Esophagus squamous epithelium (tissue), 5 donors: ENCODE measurements around the gene CARHSP1. TPM values are rescaled to one million over a fixed set of nuclear protein-coding genes. Genes with fewer than 3 reads are reported as not detected.

Experiments used
- DNase-seq: peaks from one replicate; lab custom pipeline; 2025; lab: John Stamatoyannopoulos, UW
- H3K27ac ChIP-seq, 4 donors: fragments of 200-600 bp; sonication (generic); one replicate each; pipeline ENCODE4 v1.5.1; 2016 to 2019; ENCODE audit warnings: mild to moderate bottlenecking in 1 of 4
- H3K27me3 ChIP-seq, 4 donors: fragments of 200-600 bp; sonication (generic); 1 replicate in 3 of 4; 2 replicates in 1 of 4; pipeline versions ENCODE4 v1.5.1 to v1.6.0; 2017 to 2021; ENCODE audit warnings: antibody characterized with exemption in 1 of 4
- H3K36me3 ChIP-seq, 3 donors: fragments of 200-600 bp; sonication (generic); one replicate each; pipeline ENCODE4 v1.5.1; 2016 to 2019
- H3K4me1 ChIP-seq, 3 donors: fragments of 200-600 bp; sonication (generic); one replicate each; pipeline ENCODE4 v1.5.1; 2017 to 2019
- H3K4me3 ChIP-seq, 4 donors: fragments of 200-600 bp; sonication (generic); 1 replicate in 3 of 4; 2 replicates in 1 of 4; pipeline ENCODE4 v1.5.1; 2016 to 2019; ENCODE audit warnings: mild to moderate bottlenecking in 2 of 4, moderate library complexity in 1 of 4
- H3K9me3 ChIP-seq, 3 donors: fragments of 200-600 bp; sonication (generic); one replicate each; pipeline ENCODE4 v1.5.1; 2016 to 2019
- POLR2A ChIP-seq, 4 donors: fragments of 450-650 bp; IDR thresholded peaks; one replicate each; pipeline ENCODE4 v1.6.1; 2017; ENCODE audit warnings: antibody characterized with exemption in 4 of 4, mild to moderate bottlenecking in 4 of 4, moderate library complexity in 3 of 4
- WGBS, 2 donors: methylation state at CpG; one replicate each; pipeline ENCODE4 v1.1.5; 2018; 5-methylcytosine and 5-hydroxymethylcytosine counted together
- intact Hi-C: fragments of 100-400 bp; cut with DNase I; formaldehyde crosslinking; loops from one replicate; pipeline ENCODE4 v1.15.0; 2022
- total RNA-seq, 4 donors: library from RNA; depleted of rRNA; stranded (reverse); fragments of >200 nt; gene quantifications; one replicate each; pipeline ENCODE4 v1.1.0, GENCODE V29; 2016
- TF ChIP-seq, protein P1 (sequence below), 6 experiments: fragments of 450-650 bp in 4 of 6; fragments of 200-600 bp in 2 of 6; sonication (generic) in 2 of 6; IDR thresholded peaks; one replicate each; pipeline ENCODE4 v1.5.1; 2016 to 2019; ENCODE audit warnings: antibody characterized with exemption in 6 of 6, mild to moderate bottlenecking in 4 of 6, moderate library complexity in 4 of 6
- donor health status: DM: yes; HTN: yes; CAD: no.

The CARHSP1 gene
- total RNA-seq, 4 donors from 2014 or later: 84.5 to 244 (median 159) TPM

DNA sequence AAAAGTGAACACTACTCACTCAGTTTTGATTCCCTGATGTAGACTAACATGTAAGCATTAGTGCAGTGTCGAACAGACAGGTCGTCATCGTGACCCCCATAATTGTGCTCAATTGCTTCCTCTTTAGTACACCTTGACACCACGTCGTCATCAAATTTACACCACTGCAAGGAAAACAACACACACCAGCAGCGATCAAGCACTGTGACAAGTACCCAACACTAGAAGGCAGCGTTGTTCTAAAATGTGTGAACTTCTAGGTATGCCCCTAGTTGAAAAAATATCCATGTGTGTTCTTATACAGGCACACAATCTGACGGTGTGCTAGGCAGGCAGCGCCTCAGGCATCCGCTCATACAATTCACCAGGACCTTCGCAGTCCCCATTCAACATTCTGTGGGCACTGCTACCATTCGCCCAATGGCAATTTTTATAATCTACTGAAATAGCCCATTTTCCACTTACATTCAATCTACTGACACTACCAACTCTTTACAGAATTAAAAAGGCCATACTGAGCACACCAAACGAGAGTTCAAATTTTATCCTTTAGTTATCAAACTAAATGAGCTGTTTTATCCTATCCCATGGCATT lies 36.5 kb upstream of the CARHSP1 start:
- intact Hi-C loops: no loop called here
- Histone ChIP-seq H3K4me1 (peaks cover 0 to 17% (median 0%) of the 10 kb centered on the region in 3 donors), H3K9me3 (no peaks in the 10 kb centered on the region), H3K27me3 (no peaks in the 10 kb centered on the region), H3K27ac (no peak overlapping the region), H3K36me3 (peaks cover 37 to 100% (median 68%) of the 10 kb centered on the region in 3 donors), H3K4me3 (no peak overlapping the region)
- no peak for DNase-seq
- 73 to 77% methylated on average over 13 of the region's 13 CpGs for WGBS, 2 donors
- no peak for TF ChIP-seq POLR2A (IDR thresholded peaks at IDR 0.05)
- TF ChIP-seq, protein P1, sequence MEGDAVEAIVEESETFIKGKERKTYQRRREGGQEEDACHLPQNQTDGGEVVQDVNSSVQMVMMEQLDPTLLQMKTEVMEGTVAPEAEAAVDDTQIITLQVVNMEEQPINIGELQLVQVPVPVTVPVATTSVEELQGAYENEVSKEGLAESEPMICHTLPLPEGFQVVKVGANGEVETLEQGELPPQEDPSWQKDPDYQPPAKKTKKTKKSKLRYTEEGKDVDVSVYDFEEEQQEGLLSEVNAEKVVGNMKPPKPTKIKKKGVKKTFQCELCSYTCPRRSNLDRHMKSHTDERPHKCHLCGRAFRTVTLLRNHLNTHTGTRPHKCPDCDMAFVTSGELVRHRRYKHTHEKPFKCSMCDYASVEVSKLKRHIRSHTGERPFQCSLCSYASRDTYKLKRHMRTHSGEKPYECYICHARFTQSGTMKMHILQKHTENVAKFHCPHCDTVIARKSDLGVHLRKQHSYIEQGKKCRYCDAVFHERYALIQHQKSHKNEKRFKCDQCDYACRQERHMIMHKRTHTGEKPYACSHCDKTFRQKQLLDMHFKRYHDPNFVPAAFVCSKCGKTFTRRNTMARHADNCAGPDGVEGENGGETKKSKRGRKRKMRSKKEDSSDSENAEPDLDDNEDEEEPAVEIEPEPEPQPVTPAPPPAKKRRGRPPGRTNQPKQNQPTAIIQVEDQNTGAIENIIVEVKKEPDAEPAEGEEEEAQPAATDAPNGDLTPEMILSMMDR (IDR thresholded peaks at IDR 0.05): peak in 3 of 6 experiments; percentile 23 to 51 (median 29)

DNA sequence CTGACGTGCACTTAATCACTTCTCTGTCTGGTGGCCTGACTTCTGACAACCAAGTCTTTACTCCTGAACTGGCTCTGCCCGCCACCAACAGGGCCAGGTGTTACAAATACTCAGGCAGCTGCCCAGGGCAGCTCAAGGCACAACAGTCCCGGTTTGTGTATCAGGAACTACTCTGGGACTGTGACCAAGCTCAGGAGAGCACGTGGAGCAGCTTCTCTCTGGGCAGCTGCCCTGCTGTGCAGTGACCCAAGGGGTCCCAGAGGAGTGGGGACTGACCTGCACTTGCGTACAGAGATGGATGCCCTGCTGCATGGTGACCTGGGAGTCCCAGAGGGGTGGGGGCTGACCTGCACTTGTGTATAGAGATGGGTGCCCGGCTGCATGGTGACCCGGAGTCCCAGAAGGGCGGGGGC lies 35.2 kb upstream of the CARHSP1 start:
- Histone ChIP-seq H3K4me3 (no peak overlapping the region), H3K27ac (no peak overlapping the region), H3K9me3 (no peaks in the 10 kb centered on the region), H3K27me3 (no peaks in the 10 kb centered on the region), H3K4me1 (peaks cover 0 to 9% (median 0%) of the 10 kb centered on the region in 3 donors), H3K36me3 (peaks cover 38 to 100% (median 77%) of the 10 kb centered on the region in 3 donors)
- 84 to 93% methylated on average over 1 to 7 of the region's 8 CpGs for WGBS, 2 donors
- intact Hi-C loops: no loop called here
- no peak for DNase-seq
- TF ChIP-seq POLR2A (IDR thresholded peaks at IDR 0.05): no peak
- TF ChIP-seq, protein P1 (IDR thresholded peaks at IDR 0.05): no peak

DNA sequence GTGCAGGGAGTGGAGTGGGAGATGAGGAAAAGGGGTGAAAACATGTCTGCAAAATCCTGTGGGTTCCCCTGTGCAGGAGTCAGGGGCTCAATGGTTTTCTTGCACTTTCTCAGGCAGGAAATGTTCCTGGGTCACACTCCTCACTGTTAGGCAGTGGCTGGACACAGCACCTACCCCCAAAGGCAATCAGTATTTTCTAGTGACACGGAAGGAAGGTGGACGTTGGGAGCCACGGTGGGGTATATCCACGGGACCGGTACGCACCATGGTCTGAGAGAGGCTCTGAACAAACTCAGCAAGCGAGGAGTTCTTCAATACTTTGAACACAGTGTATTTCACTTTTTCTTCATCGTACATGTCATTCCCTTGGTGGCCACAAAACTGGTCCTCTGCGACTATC lies 34.2 kb upstream of the CARHSP1 start:
- no peaks in the 10 kb centered on the region for H3K27me3 ChIP-seq
- no peak for DNase-seq
- TF ChIP-seq, protein P1 (IDR thresholded peaks at IDR 0.05): no peak
- TF ChIP-seq POLR2A (IDR thresholded peaks at IDR 0.05): no peak
- H3K36me3 ChIP-seq: peaks cover 40 to 100% (median 83%) of the 10 kb centered on the region in 3 donors
- no peaks in the 10 kb centered on the region for H3K9me3 ChIP-seq
- no peak overlapping the region for H3K27ac ChIP-seq
- intact Hi-C loops: no loop called here
- WGBS, 2 donors: 94 to 98% methylated on average over 8 to 9 of the region's 9 CpGs
- no peak overlapping the region for H3K4me3 ChIP-seq
- H3K4me1 ChIP-seq: no peaks in the 10 kb centered on the region

DNA sequence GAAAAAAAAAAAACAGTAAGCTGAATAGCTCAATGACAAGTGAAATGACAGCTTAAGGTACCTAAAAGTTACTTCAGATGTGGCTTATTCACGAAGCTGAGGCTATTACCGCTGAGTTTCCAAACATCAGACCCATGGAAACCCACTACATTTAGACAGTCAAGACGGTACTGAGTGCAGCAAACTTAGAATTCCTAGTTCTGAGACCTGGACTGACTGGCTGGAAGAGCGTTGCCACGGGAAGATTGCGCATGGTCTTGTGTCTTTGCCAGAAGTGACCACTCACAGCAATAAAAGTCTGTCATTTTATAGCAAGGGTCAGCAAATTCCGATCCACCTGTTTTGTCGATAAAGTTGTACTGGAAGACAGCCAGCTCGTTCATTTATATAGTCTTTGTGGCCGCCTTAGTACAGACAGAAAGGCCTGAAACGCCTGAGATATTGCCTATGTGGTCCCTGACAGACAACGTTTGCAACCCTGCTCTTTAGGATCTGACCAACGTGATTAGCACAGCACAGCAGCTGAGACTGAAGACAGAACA lies 32.6 kb upstream of the CARHSP1 start:
- Histone ChIP-seq H3K36me3 (peaks cover 36 to 100% (median 83%) of the 10 kb centered on the region in 3 donors), H3K9me3 (no peaks in the 10 kb centered on the region), H3K27me3 (no peaks in the 10 kb centered on the region), H3K4me3 (no peak overlapping the region), H3K4me1 (no peaks in the 10 kb centered on the region), H3K27ac (no peak overlapping the region)
- 80 to 84% methylated on average over 10 to 13 of the region's 13 CpGs for WGBS, 2 donors
- intact Hi-C loops: no loop called here
- no peak for DNase-seq
- TF ChIP-seq, protein P1 (IDR thresholded peaks at IDR 0.05): no peak
- TF ChIP-seq POLR2A (IDR thresholded peaks at IDR 0.05): no peak

DNA sequence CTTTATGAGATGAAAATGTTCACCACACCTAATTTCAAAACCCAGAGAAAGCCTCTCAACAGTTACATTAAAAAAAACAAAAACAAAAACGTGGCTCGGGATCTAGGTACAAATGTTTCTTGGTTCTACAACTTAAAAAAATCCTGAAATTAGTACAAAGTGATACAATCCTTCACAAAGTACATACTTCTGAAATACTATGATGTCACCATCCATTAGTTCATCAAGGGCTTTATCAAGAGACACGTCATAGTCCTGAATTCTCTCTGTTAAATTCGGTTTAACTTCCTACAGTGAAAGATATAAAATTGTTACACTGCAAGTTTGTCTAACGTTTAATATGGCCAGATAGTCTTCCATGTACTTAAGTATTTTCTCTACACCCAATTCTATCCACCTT lies 31.5 kb upstream of the CARHSP1 start:
- H3K36me3 ChIP-seq: peaks cover 29 to 100% (median 88%) of the 10 kb centered on the region in 3 donors
- no peak overlapping the region for H3K4me3 ChIP-seq
- TF ChIP-seq, protein P1 (IDR thresholded peaks at IDR 0.05): no peak
- no peak for TF ChIP-seq POLR2A (IDR thresholded peaks at IDR 0.05)
- no peak for DNase-seq
- H3K9me3 ChIP-seq: no peaks in the 10 kb centered on the region
- WGBS, 2 donors: 79 to 86% methylated on average over 5 of the region's 5 CpGs
- no peak overlapping the region for H3K27ac ChIP-seq
- no peaks in the 10 kb centered on the region for H3K27me3 ChIP-seq
- no peaks in the 10 kb centered on the region for H3K4me1 ChIP-seq
- intact Hi-C loops: no loop called here
